HG02884 (cell line): Measurements from ENCODE around the gene HRAS.
"Not testable (repeated sequence)": the region's sequence is repeated elsewhere in the genome, so short reads cannot be mapped to it uniquely, and the experiment has no call there.

Experiments used
- ATAC-seq: cut with Tn5 transposase; IDR thresholded peaks from one replicate; pipeline ENCODE4 v1.9.1; 2021; ENCODE audit warnings: mild to moderate bottlenecking, moderate library complexity; ENCODE audit not compliant: unreplicated experiment

HRAS gene

DNA sequence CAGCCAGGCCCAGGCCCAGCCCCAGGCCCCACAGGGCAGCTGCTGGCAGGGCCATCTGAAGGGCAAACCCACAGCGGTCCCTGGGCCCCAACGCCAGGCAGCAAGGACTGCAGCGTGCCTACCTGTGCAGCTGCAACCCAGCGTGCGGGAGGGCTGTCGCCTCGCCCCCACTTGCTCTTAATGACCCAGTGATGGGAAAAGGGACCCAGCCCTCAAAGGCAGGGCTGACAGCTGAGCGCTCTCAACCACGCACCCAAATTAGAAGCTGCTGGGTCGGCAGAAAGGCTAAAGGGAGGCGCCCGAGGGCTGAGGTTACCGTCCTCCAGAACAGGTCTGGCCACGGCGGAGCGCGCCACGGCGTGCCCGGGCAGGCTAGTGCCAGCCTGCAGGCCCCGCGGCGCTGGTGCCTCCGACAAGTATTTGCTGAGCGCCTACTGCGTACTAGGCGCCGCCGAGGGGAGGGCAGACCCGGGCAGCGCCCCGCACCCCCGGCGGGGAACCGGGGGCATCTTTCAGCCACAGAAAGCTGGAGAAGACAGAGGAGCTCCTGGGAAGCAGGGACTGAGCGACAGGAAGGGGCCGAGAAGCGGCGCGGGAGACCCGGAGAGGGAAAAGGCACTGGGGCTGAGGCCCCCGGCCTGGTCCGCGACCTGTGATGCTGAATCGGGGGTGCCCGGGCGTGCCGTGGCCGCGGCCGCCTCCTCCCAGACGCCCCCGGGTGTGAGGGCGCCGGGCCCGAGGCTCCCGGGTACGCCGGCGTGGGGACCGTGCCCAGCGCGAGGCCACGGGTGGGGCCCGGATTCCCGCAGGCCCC is 773 bp downstream of the HRAS start:
- ATAC-seq, result no peak

DNA sequence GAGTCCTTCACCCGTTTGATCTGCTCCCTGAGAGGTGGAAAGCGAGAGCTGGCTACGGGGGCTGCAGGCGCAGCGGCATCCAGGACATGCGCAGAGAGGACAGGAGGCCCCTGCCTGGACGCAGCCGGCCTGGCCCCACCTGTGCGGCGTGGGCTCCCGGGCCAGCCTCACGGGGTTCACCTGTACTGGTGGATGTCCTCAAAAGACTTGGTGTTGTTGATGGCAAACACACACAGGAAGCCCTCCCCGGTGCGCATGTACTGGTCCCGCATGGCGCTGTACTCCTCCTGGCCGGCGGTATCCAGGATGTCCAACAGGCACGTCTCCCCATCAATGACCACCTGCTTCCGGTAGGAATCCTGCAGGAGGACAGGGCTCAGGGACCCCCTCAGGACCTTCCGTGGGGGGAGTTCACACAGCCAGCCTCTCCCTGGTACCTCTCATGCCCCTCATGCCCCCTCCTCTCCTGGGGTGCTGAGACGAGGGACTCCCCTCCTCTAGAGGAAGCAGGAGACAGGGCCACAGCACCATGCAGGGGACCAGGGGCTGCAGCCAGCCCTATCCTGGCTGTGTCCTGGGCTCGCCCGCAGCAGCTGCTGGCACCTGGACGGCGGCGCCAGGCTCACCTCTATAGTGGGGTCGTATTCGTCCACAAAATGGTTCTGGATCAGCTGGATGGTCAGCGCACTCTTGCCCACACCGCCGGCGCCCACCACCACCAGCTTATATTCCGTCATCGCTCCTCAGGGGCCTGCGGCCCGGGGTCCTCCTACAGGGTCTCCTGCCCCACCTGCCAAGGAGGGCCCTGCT is 1.6 kb downstream of the HRAS start:
- ATAC-seq, result no peak

DNA sequence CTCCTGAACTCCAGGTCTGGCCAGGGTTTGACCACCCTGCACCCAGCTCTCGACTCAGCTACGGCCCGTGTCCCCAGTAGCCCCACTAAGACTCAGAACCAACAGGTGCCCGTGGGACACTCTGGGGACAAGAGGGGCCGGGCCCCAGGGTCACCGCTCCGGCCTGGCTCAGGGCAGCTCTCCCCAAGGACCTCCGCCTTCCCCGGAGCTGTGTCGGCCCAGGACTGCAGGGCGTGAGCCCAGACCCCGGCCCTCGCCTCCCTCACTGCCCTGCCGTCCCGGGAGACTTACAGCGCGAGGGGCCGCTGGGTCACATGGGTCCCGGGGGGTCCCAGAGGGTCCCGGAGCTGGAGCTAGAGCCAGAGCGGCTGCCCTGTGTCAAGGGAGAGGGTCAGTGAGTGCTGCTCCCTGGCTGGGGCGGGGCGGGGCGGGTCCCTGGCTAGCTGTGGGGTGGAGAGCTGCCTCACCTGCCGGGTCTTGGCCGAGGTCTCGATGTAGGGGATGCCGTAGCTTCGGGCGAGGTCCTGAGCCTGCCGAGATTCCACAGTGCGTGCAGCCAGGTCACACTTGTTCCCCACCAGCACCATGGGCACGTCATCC is 2.3 kb downstream of the HRAS start:
- ATAC-seq, result no peak

DNA sequence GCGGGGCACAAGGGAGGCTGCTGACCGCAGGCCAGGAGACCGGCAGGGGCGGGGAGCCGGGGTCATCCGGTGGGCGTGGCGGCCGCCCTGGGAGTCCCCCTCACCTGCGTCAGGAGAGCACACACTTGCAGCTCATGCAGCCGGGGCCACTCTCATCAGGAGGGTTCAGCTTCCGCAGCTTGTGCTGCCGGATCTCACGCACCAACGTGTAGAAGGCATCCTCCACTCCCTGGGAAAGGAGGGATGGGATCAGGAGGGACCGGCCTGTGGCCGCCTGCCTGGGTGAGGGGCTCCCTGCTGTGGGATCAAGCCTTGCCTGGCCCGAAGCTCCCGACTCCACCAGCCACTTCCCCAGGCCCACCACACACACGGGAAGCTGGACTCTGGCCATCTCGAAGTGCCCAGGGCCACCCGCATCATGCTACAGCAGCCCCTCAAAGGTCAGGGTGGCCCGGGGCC is 2.8 kb downstream of the HRAS start:
- no peak for ATAC-seq

DNA sequence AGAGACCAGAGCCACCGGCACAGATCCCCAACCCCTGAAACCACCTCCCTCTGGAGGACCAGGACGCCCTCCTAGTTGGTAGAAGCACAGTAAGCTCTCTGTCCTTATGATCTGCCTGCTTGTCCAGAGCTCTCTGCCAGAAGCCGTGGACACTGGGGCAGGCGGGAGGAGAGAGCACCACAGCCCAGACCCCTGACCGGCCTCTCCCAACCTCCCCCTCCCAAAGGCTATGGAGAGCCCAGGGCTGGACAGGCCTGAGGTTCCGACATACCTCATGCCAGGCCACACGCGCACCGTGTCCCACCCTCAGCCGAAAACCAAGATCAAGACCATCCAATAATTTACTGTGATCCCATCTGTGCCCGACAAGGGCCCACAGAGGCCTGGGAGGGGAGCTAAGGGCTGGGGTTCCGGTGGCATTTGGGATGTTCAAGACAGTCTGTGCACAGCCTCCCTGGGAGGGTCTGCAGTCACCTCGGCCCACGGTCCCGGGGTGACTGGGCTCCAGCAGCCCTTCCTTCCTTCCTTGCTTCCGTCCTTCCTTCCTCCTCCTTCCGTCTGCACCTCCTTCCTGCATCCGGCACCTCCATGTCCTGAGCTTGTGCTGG is 3.4 kb downstream of the HRAS start:
- no peak for ATAC-seq

DNA sequence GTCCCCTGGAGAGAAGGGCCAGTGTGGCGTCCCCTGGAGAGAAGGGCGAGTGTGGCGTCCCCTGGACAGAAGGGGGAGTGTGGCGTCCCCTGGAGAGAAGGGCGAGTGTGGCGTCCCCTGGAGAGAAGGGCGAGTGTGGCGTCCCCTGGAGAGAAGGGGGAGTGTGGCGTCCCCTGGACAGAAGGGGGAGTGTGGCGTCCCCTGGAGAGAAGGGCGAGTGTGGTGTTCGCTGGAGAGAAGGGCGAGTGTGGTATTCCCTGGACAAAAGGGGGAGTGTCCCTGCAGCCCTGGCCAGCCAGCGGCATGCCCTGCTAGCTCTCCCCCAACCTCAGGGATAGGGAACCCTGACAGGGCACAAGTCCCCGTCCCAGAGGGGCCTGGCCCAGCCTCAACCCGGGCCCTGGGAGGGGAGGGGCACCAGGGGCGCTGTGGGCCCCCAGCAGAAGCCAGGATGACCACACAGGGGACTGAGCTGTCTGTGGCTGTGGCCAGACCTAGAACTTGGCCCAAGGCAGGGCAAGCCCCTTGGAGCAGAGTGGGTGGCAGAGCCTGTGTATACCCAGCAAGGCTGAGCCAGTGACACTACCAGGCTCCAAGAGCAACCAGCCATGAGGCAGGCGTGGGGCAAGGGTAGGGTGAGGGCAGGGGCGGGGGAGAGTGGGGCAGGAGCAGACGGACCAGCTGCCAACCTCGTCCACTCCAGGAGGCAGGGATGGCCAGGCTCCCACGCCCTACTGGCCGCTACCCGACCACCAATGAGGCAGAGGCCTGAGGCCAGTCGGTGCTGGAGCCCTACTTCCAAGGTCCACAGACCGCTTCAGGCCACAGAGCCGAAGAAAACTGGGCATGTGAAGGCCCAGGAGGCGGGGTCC is 4.2 kb downstream of the HRAS start:
- no peak for ATAC-seq

DNA sequence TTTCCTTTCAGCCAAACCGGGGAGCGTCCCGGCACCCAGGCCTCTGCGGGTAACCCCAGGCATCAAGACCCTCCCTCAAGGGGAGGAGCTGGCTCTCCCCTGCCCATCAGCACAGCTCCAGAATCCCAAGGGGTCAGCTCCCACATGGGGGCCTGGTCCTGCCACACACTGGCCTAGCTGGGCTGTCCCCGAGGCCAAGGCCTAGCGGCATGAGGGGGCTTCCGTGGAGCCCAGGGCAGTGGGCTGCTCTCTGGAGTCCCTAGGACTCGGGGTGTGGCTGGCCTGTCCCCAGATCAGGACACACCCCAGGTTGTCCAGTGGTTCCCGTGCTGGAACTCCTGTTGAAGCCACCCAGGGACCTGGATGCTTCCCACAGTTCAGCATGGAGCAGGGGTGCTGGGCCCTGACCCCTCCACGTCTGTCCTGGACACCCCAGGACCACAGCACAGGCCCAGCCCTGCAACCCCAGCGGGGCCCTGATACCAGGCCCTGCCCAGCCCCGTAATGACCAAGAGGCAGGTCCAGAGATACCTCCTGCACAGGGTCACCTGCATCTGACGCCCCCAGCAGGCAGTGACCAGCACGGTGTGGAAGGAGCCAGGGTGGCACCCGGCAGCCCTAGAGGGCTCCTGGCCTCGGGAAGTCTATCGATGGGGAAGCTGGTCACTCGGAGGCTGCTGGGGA is 5.5 kb downstream of the HRAS start:
- no peak for ATAC-seq

DNA sequence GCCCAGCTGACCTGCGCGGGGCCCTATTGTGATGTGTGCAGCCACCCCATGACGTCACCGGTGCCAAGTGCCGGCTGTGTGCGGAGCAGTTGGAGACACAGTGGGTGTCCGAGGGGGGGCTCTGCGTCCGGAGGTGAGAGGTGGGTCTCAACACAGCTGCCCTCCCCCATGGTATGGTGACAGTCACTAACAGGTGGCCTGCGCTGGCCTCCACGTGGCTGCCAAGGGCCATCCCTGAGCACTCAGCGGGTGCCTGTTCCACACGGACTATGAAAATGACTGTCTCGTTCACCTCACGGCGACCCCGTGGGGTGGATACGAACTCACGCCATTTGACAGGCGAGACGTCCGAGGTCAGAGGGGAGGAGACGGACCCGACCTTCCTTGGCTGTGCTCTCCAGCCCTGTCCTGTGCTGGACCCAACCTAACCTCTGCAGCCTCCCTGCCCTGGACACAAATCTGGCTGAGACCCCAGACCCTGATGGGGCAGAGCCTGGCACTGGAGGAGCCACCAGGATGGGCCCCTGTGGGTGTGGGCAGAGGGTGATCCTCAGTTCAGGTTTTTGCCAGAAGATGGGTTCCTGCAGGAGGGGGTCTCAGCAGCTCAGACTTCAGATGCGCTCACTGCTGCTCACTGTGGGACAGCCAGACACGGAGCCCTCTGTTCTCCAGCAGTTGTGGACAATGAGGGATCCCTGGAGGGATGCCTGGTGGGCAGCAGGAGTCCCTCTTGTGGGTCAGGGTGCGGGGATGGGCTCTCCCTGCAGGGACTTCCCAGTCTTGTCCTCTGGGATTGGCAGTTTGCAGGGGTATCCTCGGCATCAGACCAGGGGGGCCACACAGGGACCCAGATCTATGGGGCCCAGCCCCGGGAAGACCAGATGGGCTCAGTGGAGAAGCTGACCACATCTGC is 6.3 kb downstream of the HRAS start:
- no peak for ATAC-seq

DNA sequence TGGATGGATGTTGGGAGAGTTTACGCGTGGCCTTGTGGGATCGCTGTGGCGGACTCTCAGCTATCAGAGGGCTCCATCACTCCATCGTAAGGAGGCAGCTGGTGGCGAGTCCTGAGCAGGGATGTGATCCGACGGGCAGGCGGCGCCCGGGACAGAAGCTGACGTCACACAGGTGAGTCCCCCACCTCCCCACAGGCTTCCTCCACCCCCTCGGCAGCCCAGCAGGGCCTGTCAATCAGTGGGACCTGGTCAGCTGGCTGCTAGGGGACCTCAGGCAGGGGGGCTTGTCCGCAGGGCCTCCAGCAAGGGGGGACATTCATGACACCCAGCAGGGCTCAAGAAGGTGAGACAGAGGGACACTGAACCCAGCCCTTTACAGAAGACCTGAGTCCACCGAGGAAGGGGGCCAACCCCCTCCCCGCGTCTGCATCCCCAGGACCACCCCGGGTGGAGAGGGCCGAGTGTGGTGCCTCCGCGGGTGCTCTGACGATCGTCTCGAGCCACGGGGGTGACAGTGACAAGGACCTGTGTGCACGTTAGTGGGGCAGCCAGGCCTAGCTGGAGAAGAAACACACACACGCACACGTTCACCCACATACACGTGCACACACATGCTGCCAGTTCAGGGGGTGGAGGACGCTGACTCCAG is 7.1 kb downstream of the HRAS start:
- ATAC-seq, result no peak

DNA sequence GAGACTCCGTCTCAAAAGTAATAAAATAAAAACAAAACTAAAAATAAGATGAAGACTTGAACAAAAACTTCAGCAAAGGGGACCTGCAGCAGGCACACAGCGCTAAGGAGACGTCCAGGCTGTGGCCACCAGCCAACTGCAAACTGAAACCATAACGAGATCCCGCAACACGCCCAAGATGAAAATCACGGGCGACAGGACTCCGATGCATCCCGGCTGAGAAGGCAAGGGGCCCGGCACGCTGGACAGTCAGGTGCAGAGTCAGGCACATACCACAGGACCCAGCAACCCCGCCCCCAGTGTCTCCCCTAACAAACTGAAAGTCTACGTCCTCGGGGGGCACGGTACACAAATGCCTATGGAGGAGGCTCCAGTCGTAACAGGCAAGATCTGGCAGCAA is 9.2 kb downstream of the HRAS start:
- ATAC-seq, result no peak

DNA sequence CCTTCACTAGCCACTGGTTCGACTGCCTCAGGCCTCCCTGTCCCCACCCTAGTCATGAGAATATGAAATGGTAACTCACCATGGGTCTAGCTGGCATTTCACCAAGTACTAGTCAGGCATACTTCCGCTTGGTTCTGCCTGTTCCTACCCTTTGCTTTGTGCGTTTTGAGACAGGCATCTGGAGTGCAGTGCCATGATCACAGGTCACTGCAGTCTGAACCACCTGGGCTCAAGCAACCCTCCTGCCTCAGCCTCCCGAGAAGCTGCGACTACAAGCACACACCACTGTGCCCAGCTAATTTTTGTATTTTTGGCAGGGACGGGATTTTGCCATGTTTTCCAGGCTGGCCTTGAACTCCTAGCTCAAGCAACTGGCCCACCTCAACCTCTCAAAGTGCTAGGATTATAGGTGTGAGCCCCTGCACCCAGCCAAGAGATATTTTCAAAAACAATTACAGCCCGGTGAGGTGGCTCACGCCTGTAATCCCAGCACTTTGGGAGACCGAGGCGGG is 14.1 kb downstream of the HRAS start:
- ATAC-seq, result no peak

DNA sequence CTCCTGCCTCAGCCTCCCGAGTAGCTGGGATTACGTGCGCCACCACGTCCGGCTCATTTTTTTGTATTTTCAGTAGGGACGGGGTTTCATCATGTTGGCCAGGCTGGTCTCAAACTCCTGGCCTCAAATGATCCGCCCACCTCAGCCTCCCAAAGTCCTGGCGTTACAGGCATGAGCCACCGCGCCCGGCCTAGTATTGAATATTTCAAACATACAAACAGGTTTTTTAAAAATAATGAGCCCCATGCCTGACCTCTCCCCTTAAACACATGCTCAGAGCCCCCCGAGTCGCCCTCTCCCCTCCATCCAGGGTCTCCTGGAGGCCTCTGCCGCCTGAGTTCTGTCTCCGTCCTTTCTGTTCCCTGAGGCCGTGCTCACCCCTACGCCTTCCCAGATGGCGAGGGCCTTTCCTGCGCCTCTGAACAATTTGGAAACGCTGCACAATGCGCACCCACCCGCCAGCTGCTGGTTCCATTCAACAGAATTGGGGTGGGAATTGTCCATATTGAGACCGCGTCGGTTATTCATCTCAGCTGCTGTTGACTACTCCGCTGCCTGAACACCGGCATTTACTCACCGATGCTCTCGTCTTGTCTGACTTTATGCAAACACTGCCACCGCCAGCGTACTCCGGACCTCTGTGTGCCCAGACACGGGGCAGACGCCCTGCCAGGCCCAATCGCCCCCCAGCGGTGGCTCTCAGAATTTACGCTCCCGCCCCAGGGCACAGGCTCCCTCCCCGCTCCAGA is 14.8 kb downstream of the HRAS start:
- ATAC-seq, result no peak

DNA sequence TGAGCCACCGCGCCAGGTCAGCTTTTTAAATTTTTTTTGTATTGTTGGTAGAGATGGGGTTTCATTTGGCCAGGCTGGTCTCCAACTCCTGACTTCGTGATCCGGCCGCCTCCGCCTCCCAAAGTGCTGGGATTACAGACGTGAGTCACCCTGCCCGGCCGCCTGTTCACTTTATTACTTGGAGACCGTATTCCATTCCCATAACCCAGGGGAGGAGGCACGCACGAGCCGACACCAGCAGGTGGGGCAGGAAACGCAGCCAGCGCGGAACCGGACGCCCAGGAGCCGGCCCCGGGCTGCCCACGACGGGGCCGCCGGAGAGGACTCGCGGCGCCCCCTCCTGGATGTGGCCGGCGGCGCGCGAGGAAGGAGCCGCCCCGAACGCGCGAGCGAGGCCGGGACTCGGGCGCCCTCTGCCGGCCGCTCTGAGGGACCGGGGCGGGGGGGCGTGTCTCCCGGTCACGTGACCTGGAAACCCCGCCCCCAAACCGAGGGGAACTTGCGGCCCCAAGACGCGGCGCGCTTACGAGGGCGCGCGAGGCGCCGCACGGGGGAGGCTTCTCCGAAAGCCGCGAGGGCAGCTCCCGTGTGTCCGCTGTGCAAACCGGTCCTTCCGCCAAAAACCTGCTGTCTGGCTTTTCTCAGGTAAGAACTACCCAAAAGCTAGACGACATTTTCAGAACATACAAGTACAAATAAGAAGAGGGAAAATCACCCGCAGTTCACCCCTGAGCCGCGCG is 16.7 kb downstream of the HRAS start:
- no peak for ATAC-seq

DNA sequence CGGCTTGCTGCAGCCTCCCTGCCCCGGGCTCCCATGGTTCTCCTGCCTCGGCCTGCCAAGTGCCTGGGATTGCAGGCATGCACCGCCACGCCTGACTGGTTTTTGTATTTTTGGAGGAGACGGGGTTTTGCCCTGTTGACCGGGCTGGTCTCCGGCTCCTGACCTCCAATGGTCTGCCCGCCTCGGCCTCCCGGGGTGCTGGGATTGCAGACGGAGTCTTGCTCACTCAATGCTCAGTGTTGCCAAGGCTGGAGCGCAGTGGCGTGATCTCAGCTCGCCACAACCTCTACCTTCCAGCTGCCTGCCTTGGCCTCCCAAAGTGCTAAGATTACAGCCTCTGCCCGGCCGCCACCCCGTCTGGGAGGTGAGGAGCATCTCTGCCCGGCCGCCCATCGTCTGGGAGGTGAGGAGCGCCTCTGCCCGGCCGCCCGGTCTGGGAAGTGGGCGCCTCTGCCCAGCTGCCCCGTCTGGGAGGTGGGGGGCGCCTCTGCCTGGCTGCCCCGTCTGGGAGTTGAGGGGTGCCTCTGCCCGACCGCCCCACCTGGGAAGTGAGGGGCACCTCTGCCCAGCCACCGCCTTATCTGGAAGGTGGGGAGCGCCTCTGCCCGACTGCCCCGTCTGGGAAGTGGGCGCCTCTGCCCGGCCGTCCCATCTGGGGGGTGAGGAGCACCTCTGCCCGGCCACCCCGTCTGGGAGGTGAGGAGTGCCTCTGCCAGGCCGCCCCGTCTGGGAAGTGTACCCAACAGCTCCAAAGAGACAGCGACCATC is 18.3 kb downstream of the HRAS start:
- not testable (repeated sequence) for ATAC-seq

DNA sequence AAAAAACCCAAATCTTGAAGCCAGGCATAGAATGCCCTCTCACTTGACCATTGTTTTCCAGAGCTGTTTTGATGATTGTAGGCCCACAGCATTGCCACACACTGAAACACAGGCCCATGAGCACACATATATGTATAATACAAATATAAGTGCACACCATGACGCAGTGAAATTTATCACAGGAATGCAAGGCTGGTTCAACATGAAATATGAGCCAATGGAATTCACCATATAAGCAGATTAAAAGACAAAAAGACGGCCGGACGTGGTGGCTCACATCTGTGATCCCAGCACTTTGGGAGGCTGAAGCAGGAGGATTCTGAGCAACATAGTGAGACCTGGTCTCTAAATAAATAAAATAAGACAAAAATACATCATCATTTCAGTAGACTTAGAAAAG is 19.0 kb downstream of the HRAS start:
- ATAC-seq, result no peak

DNA sequence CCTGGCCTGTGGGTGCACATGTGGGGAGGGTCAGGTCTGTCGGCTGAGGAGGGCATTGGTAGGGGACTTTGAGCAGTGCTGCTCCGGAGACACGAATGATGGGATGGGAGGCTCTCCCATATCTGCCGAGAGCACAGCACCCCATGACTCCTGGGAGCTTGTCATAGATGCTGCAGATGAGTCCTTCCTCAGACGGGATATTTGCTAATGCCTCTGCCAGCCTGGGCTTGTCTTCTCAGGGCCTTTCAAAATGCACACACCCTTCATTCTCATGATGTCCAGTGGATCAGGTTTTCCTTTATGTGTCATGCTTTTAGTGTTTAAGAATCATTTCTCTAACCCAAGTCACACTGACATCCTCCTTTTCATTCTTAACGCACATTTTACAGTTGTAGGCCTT is 20.2 kb downstream of the HRAS start:
- ATAC-seq, result no peak
